Measurements from ENCODE around the gene ACADSB.
A peak's percentile ranks its signal among the peaks of the same experiment; 100 is the strongest.

ACADSB gene

DNA sequence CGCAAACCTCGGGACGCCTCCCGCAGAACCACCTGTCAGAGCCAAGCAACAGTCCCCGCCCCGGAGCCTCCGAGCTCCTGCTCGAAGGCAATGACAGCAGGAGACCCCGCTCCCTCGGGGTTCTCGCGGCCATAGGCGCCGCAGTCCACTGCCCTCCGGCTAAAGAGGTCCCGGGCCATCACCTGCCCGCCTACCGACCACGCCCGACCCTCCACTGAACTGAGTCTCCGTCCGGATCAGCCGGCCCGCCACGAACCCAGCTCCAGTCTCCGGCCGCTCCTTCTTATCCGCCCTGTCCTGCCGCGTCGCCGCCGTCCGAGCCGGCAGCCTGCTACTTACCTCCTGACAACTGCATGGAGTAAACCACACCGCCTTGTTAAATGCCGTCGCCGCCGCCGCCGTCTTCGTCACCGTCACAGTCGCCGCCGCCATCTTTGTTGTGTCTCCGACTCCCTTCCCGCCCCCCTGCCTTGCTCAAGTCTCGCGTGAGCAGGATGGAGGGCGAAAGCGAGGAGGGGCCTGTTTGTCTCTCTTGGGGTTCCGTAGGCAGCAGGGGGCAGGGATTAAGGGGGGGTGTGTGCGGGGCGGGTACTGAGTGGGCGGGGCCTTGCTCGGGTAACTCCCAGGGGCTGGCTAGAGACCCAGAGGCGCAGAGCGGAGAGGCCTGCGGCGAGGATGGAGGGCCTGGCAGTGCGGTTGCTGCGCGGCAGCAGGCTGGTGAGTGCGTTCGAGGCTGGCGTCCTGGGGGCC is at the start of gene ACADSB, which contains the start of gene IKZF5:
ACADSB (plus strand) TSS at position 652 of the 750 bp plus-strand sequence; CDS start at position 676, 24 bp downstream.
IKZF5 (minus strand) TSS at position 441 of the 750 bp plus-strand sequence. CDS start 10,170 bp downstream, outside the sequence.
- Histone ChIP-seq H3K27me3 (replicated peaks; ENCODE audit: control insufficient read depth, insufficient read depth, low read length) (no peaks in the 10 kb centered on the region), H3K36me3 (ENCODE audit: control insufficient read depth, insufficient read depth, low read length) (no peaks in the 10 kb centered on the region)
- TF ChIP-seq, protein P1, sequence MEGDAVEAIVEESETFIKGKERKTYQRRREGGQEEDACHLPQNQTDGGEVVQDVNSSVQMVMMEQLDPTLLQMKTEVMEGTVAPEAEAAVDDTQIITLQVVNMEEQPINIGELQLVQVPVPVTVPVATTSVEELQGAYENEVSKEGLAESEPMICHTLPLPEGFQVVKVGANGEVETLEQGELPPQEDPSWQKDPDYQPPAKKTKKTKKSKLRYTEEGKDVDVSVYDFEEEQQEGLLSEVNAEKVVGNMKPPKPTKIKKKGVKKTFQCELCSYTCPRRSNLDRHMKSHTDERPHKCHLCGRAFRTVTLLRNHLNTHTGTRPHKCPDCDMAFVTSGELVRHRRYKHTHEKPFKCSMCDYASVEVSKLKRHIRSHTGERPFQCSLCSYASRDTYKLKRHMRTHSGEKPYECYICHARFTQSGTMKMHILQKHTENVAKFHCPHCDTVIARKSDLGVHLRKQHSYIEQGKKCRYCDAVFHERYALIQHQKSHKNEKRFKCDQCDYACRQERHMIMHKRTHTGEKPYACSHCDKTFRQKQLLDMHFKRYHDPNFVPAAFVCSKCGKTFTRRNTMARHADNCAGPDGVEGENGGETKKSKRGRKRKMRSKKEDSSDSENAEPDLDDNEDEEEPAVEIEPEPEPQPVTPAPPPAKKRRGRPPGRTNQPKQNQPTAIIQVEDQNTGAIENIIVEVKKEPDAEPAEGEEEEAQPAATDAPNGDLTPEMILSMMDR (IDR thresholded peaks at IDR 0.05; ENCODE audit: insufficient read depth, low read length, poor library complexity, severe bottlenecking) = no peak

DNA sequence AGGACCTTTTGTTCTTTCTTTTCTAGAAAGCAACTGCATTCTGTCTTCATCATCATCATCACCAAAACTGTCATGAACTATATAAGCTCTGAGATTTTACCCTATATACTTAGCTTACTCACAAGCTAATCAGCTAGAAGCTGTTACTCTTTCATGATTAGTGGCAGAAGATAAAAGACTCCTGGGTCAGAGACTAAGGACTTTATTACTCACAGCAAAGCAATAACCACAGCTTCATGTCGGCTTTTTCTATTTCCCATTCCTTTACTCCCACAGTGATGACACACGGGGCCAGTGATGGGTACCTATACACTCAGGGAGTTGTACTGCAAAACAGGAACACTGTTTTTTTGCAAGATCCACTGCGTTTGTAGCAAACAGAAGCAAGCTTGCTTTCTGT is 46.4 kb upstream of the ACADSB start:
- no peaks in the 10 kb centered on the region for H3K36me3 ChIP-seq (ENCODE audit: control insufficient read depth, insufficient read depth, low read length)
- no peak for DNase-seq (ENCODE audit: extremely low read depth, insufficient read length)
- no peaks in the 10 kb centered on the region for H3K27me3 ChIP-seq (replicated peaks; ENCODE audit: control insufficient read depth, insufficient read depth, low read length)
- no peak overlapping the region for H3K4me3 ChIP-seq (replicated peaks; ENCODE audit: low read depth, low read length)
- TF ChIP-seq, protein P1 (IDR thresholded peaks at IDR 0.05; ENCODE audit: insufficient read depth, low read length, poor library complexity, severe bottlenecking) = no peak

More for the DNA sequence above, at the start of gene ACADSB, which contains the start of gene IKZF5:
- H3K4me3 ChIP-seq (replicated peaks; ENCODE audit: low read depth, low read length) = peak within 1 kb of the TSS; percentile 84
- DNase-seq (ENCODE audit: extremely low read depth, insufficient read length) = peak; percentile 93

DNA sequence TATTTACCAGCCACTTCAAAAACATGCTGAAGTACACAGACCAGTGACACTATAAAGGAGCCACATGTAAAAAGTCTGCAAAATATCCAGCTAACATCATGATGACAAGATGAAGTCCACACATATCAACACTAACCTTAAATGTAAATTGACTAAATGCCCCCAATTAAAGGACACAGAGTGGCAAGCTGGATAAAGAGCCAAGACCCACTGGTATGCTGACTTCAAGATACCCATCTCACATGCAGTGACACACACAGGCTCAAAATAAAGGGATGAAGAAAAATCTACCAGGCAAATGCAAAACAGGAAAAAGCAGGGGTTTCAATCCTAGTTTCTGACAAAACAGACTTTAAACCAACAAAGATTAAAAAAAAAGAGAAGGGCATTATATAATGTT is 41.9 kb upstream of the ACADSB start:
- H3K27me3 ChIP-seq (replicated peaks; ENCODE audit: control insufficient read depth, insufficient read depth, low read length) = no peaks in the 10 kb centered on the region
- DNase-seq (ENCODE audit: extremely low read depth, insufficient read length) = no peak
- TF ChIP-seq, protein P1 (IDR thresholded peaks at IDR 0.05; ENCODE audit: insufficient read depth, low read length, poor library complexity, severe bottlenecking) = no peak

DNA sequence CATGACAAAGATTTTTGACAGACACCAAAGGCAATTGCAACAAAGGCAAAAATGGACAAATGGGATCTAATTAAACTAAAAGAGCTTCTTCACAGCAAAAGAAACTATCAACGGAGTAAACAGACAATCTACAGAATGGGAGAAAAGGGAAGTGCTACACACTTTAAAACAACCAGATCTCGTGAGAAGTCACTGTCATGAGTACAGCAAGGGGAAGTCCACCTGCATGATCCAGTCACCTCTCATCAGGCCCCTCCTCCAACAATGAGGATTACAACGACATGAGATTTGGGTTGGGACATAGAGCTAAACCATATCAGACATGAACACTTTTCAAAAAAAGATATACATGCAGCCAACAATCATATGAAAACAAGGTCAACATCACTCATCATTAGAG is 40.1 kb upstream of the ACADSB start:
- Histone ChIP-seq H3K4me3 (replicated peaks; ENCODE audit: low read depth, low read length) (no peak overlapping the region), H3K27me3 (replicated peaks; ENCODE audit: control insufficient read depth, insufficient read depth, low read length) (no peaks in the 10 kb centered on the region), H3K36me3 (ENCODE audit: control insufficient read depth, insufficient read depth, low read length) (no peaks in the 10 kb centered on the region)
- TF ChIP-seq, protein P1 (IDR thresholded peaks at IDR 0.05; ENCODE audit: insufficient read depth, low read length, poor library complexity, severe bottlenecking) = no peak
- no peak for DNase-seq (ENCODE audit: extremely low read depth, insufficient read length)

More for the DNA sequence above, 41.9 kb upstream of the ACADSB start:
- Histone ChIP-seq H3K4me3 (replicated peaks; ENCODE audit: low read depth, low read length) (no peak overlapping the region), H3K36me3 (ENCODE audit: control insufficient read depth, insufficient read depth, low read length) (no peaks in the 10 kb centered on the region)

DNA sequence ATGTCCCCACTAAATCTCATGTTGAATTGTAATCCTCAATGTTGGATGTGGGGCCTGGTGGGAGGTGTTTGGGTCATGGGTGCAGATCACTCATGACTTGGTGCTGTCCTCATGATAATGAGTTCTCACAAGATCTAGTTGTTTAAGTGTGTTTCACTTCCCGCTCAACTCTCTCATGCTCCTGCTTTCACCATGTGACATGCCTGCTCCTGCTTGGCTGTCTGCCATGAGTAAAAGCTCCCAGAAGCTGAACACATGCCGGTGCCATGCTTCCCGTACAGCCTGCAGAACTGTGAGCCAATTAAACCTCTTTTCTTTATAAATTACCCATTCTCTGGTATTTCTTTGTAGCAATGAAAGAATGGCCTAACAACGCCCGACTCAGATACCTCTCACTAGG is 34.8 kb upstream of the ACADSB start:
- DNase-seq (ENCODE audit: extremely low read depth, insufficient read length) = no peak
- Histone ChIP-seq H3K36me3 (ENCODE audit: control insufficient read depth, insufficient read depth, low read length) (no peaks in the 10 kb centered on the region), H3K27me3 (replicated peaks; ENCODE audit: control insufficient read depth, insufficient read depth, low read length) (no peaks in the 10 kb centered on the region), H3K4me3 (replicated peaks; ENCODE audit: low read depth, low read length) (no peak overlapping the region)
- TF ChIP-seq, protein P1 (IDR thresholded peaks at IDR 0.05; ENCODE audit: insufficient read depth, low read length, poor library complexity, severe bottlenecking) = no peak
